Activated CD8-positive, alpha-beta T cell treated with anti-CD3 and anti-CD28 coated beads, Interleukin-2, amount 10 ng/mL, durations not matched to agents 7 days and 5 days (primary cell): ENCODE data around the gene GINS2. TPM values are rescaled to one million over a fixed set of nuclear protein-coding genes. Genes with fewer than 3 reads are reported as not detected.

Experiments
- ATAC-seq: fragments of 150-1000 bp; cut with Tn5 transposase; one replicate; pipeline ENCODE4 v1.10.0; 2021; ENCODE audit warnings: moderate library complexity
- CTCF ChIA-PET: fragments of 350-600 bp; sonication (Branson Sonifier 250); formaldehyde crosslinking; loops from one replicate; lab custom pipeline; 2021; ENCODE audit warnings: antibody characterized with exemption; lab: Charles Lee
- POLR2A ChIA-PET: fragments of 350-600 bp; sonication (Branson Sonifier 250); formaldehyde crosslinking; loops from one replicate; lab custom pipeline; 2021; ENCODE audit warnings: antibody characterized with exemption; lab: Charles Lee
- DNase-seq: peaks from one replicate; pipeline ENCODE4 v3.0.0-alpha.2; 2020
- H3K27ac Mint-ChIP-seq: one replicate; pipeline ENCODE4 v1.8.0; 2021; ENCODE audit warnings: mild to moderate bottlenecking, mixed read lengths
- H3K27me3 Mint-ChIP-seq: one replicate; pipeline ENCODE4 v1.8.0; 2021; ENCODE audit warnings: low read depth, mixed read lengths
- H3K36me3 Mint-ChIP-seq: one replicate; pipeline ENCODE4 v1.8.0; 2021; ENCODE audit warnings: low read depth, mixed read lengths
- H3K4me1 Mint-ChIP-seq: one replicate; pipeline ENCODE4 v1.8.0; 2021; ENCODE audit warnings: low read depth, mixed read lengths
- H3K4me3 Mint-ChIP-seq: one replicate; pipeline ENCODE4 v1.8.0; 2021; ENCODE audit warnings: mild to moderate bottlenecking, mixed read lengths
- H3K9me3 Mint-ChIP-seq: one replicate; pipeline ENCODE4 v1.8.0; 2022; ENCODE audit warnings: mixed read lengths; ENCODE audit not compliant: insufficient read depth
- total RNA-seq, 2 experiments: library from RNA; stranded (reverse); gene quantifications; one replicate each; pipeline ENCODE4 v1.2.3, GENCODE V29; 2021

The GINS2 gene
- total RNA-seq, 2 experiments from 2014 or later, result 51.3 to 53.5 TPM

- ChIA-PET POLR2A (no interaction called here), CTCF (no interaction called here)
- Mint-ChIP-seq H3K9me3 (no peaks in the 10 kb centered on the region), H3K4me1 (no peaks in the 10 kb centered on the region), H3K4me3 (no peak overlapping the region), H3K36me3 (peaks cover 53% of the 10 kb centered on the region), H3K27me3 (no peaks in the 10 kb centered on the region), H3K27ac (no peak overlapping the region)
- no peak for DNase-seq
- no peak for ATAC-seq
Measured at GRCh38 chr16:85656351-85657266, 32.1 kb downstream of the GINS2 start.

GRCh38 chr16:85655216-85656129, 33.3 kb downstream of the GINS2 start:
- H3K4me1 Mint-ChIP-seq, result no peaks in the 10 kb centered on the region
- H3K27me3 Mint-ChIP-seq, result no peaks in the 10 kb centered on the region
- H3K9me3 Mint-ChIP-seq, result no peaks in the 10 kb centered on the region
- H3K27ac Mint-ChIP-seq, result no peak overlapping the region
- ATAC-seq (no peak), DNase-seq (no peak)
- H3K4me3 Mint-ChIP-seq, result no peak overlapping the region
- POLR2A ChIA-PET, result no interaction called here
- CTCF ChIA-PET, result no interaction called here
- peaks cover 51% of the 10 kb centered on the region for H3K36me3 Mint-ChIP-seq

- H3K27me3 Mint-ChIP-seq, result no peaks in the 10 kb centered on the region
- ATAC-seq (no peak), DNase-seq (no peak)
- no peak overlapping the region for H3K27ac Mint-ChIP-seq
- ChIA-PET CTCF (no interaction called here), POLR2A (no interaction called here)
- peaks cover 43% of the 10 kb centered on the region for H3K36me3 Mint-ChIP-seq
- no peaks in the 10 kb centered on the region for H3K9me3 Mint-ChIP-seq
- H3K4me3 Mint-ChIP-seq, result no peak overlapping the region
- no peaks in the 10 kb centered on the region for H3K4me1 Mint-ChIP-seq
Measured at GRCh38 chr16:85654251-85655095, 34.3 kb downstream of the GINS2 start.

GRCh38 chr16:85653290-85653891, 35.4 kb downstream of the GINS2 start:
- H3K27ac Mint-ChIP-seq, result no peak overlapping the region
- ATAC-seq, result no peak
- CTCF ChIA-PET, result interaction anchor here (0.6 kb wide), 1 partner anchor 37 kb away, joined by 3 read pairs; no protein-coding TSS in a partner anchor
- no peaks in the 10 kb centered on the region for H3K27me3 Mint-ChIP-seq
- POLR2A ChIA-PET, result no interaction called here
- H3K4me3 Mint-ChIP-seq, result no peak overlapping the region
- H3K36me3 Mint-ChIP-seq, result peaks cover 43% of the 10 kb centered on the region
- H3K9me3 Mint-ChIP-seq, result no peaks in the 10 kb centered on the region
- no peak for DNase-seq
- no peaks in the 10 kb centered on the region for H3K4me1 Mint-ChIP-seq

- Mint-ChIP-seq H3K4me1 (no peaks in the 10 kb centered on the region), H3K36me3 (peaks cover 41% of the 10 kb centered on the region), H3K9me3 (no peaks in the 10 kb centered on the region), H3K27ac (peak overlapping the region; percentile 55), H3K4me3 (no peak overlapping the region), H3K27me3 (no peaks in the 10 kb centered on the region)
- ATAC-seq (peak; percentile 73), DNase-seq (peak; percentile 36)
- ChIA-PET CTCF (interaction anchor here (0.6 kb wide), 1 partner anchor 38 kb away, joined by 3 read pairs; no protein-coding TSS in a partner anchor), POLR2A (no interaction called here)
Measured at GRCh38 chr16:85652431-85653221, 36.1 kb downstream of the GINS2 start.

GRCh38 chr16:85651629-85652430, 36.9 kb downstream of the GINS2 start:
- no peaks in the 10 kb centered on the region for H3K27me3 Mint-ChIP-seq
- no peak for DNase-seq
- POLR2A ChIA-PET, result no interaction called here
- no peak overlapping the region for H3K4me3 Mint-ChIP-seq
- H3K27ac Mint-ChIP-seq, result no peak overlapping the region
- peaks cover 34% of the 10 kb centered on the region for H3K36me3 Mint-ChIP-seq
- H3K4me1 Mint-ChIP-seq, result no peaks in the 10 kb centered on the region
- CTCF ChIA-PET, result no interaction called here
- H3K9me3 Mint-ChIP-seq, result no peaks in the 10 kb centered on the region
- ATAC-seq, result no peak

- ChIA-PET POLR2A (no interaction called here), CTCF (no interaction called here)
- peaks cover 31% of the 10 kb centered on the region for H3K36me3 Mint-ChIP-seq
- no peak overlapping the region for H3K4me3 Mint-ChIP-seq
- ATAC-seq, result no peak
- H3K4me1 Mint-ChIP-seq, result no peaks in the 10 kb centered on the region
- H3K9me3 Mint-ChIP-seq, result no peaks in the 10 kb centered on the region
- no peak for DNase-seq
- no peaks in the 10 kb centered on the region for H3K27me3 Mint-ChIP-seq
- H3K27ac Mint-ChIP-seq, result no peak overlapping the region
Measured at GRCh38 chr16:85650844-85651628, 37.7 kb downstream of the GINS2 start.

GRCh38 chr16:85650135-85650843, 38.5 kb downstream of the GINS2 start:
- DNase-seq (no peak), ATAC-seq (no peak)
- POLR2A ChIA-PET, result no interaction called here
- CTCF ChIA-PET, result interaction anchor here (2.1 kb wide), 1 partner anchor 9 kb away, joined by 5 read pairs; no protein-coding TSS in a partner anchor
- no peaks in the 10 kb centered on the region for H3K27me3 Mint-ChIP-seq
- peaks cover 27% of the 10 kb centered on the region for H3K36me3 Mint-ChIP-seq
- no peaks in the 10 kb centered on the region for H3K9me3 Mint-ChIP-seq
- no peak overlapping the region for H3K4me3 Mint-ChIP-seq
- no peak overlapping the region for H3K27ac Mint-ChIP-seq
- peaks cover 5% of the 10 kb centered on the region for H3K4me1 Mint-ChIP-seq
